NCI-H460 (cell line): ENCODE measurements around the gene NAV2. TPM values are rescaled to one million over a fixed set of nuclear protein-coding genes. Genes with fewer than 3 reads are reported as not detected.

Source experiments
- DNase-seq: peaks from one replicate; pipeline ENCODE4 v3.0.0-alpha.2; 2016; ENCODE audit warnings: low read depth; ENCODE audit errors: extremely low read depth
- total RNA-seq: library from RNA; depleted of rRNA; stranded (reverse); fragments of >200 nt; shearing (Covaris generic); gene quantifications from 2 replicates; pipeline ENCODE4 v1.2.3, GENCODE V29; 2014

Gene NAV2
- total RNA-seq, 1 experiment from 2014 or later = 15.6 TPM

GRCh38 chr11:19774329-19774728 is 61.7 kb downstream of the NAV2 start:
- DNase-seq = no peak

GRCh38 chr11:19774817-19775580 is 62.4 kb downstream of the NAV2 start:
- no peak for DNase-seq

- no peak for DNase-seq
Measured at GRCh38 chr11:19775622-19776021, 63.0 kb downstream of the NAV2 start.

GRCh38 chr11:19777039-19777376 is 64.4 kb downstream of the NAV2 start:
- no peak for DNase-seq

GRCh38 chr11:19777377-19778102 is 64.9 kb downstream of the NAV2 start:
- no peak for DNase-seq

- no peak for DNase-seq
Measured at GRCh38 chr11:19779740-19780139, 67.1 kb downstream of the NAV2 start.

GRCh38 chr11:19781351-19781750 is 68.7 kb downstream of the NAV2 start:
- no peak for DNase-seq

GRCh38 chr11:19785265-19785664 is 72.6 kb downstream of the NAV2 start:
- DNase-seq = no peak

- DNase-seq = no peak
Measured at GRCh38 chr11:19786644-19787043, 74.0 kb downstream of the NAV2 start.

GRCh38 chr11:19788435-19788834 is 75.8 kb downstream of the NAV2 start:
- DNase-seq = no peak

GRCh38 chr11:19789245-19789644 is 76.6 kb downstream of the NAV2 start:
- DNase-seq = no peak

- DNase-seq = no peak
Measured at GRCh38 chr11:19789835-19790710, 77.4 kb downstream of the NAV2 start.

GRCh38 chr11:19790831-19791552 is 78.4 kb downstream of the NAV2 start:
- DNase-seq = no peak

- DNase-seq = no peak
Measured at GRCh38 chr11:19792510-19792909, 79.9 kb downstream of the NAV2 start.

- DNase-seq = no peak
Measured at GRCh38 chr11:19793326-19793725, 80.7 kb downstream of the NAV2 start.

- no peak for DNase-seq
Measured at GRCh38 chr11:19794161-19794560, 81.5 kb downstream of the NAV2 start.

- DNase-seq = no peak
Measured at GRCh38 chr11:19795082-19795481, 82.4 kb downstream of the NAV2 start.

GRCh38 chr11:19800162-19800561 is 87.5 kb downstream of the NAV2 start:
- no peak for DNase-seq

- DNase-seq = no peak
Measured at GRCh38 chr11:19800714-19801519, 88.3 kb downstream of the NAV2 start.

- no peak for DNase-seq
Measured at GRCh38 chr11:19802773-19803293, 90.2 kb downstream of the NAV2 start.
